Measurements from ENCODE around the gene NOL4.

The NOL4 gene

DNA sequence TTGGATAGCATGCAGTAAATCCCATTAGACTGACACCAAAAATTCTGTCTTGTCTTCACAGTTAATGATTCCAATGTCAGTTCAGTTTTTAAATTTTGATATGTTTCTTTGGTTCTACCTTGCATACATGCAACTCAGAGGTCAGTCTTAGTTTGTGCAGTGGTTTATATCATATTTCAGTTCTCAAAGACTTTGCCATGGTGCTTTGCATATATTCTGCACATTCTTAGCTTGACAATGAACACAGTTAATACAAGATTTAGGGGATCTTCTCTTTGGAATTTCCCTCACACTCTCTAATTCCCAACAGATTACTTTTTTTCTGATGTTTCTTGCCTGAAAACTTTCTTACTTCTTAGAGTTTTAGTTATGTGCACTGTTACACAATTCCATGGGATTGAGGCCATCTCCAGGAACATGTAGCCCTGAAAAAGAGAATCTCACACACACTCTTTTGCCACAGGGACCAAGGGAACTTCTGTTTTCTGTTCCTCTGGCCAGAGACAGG lies 17.3 kb downstream of the NOL4 start:
- no peak overlapping the region for H3K18ac ChIP-seq (ENCODE audit: low read length)
- H2AFZ ChIP-seq (ENCODE audit: low read length) = no peak overlapping the region
- no peak for DNase-seq (ENCODE audit: low spot score)
- H3K36me3 ChIP-seq (replicated peaks in 1 of 2; ENCODE audit: control insufficient read depth in 2 of 2, insufficient read depth in 2 of 2, low read length in 2 of 2) = no peaks in the 10 kb centered on the region
- H2BK12ac ChIP-seq (ENCODE audit: low read length) = no peak overlapping the region
- no peak overlapping the region for H2BK120ac ChIP-seq (ENCODE audit: low read depth, low read length)
- H4K8ac ChIP-seq (ENCODE audit: low read depth, low read length) = no peak overlapping the region
- H3K14ac ChIP-seq (ENCODE audit: low read length) = no peak overlapping the region
- H3K4ac ChIP-seq (ENCODE audit: low read length) = no peak overlapping the region
- H3K9me3 ChIP-seq (replicated peaks in 1 of 2; ENCODE audit: control insufficient read depth in 2 of 2, insufficient read depth in 1 of 2, low read depth in 1 of 2, low read length in 2 of 2) = no peaks in the 10 kb centered on the region
- H3K4me2 ChIP-seq (ENCODE audit: insufficient read depth, low read length, poor library complexity, severe bottlenecking) = no peak overlapping the region
- H3K27ac ChIP-seq (replicated peaks; ENCODE audit: low read length) = no peak overlapping the region
- H2BK5ac ChIP-seq (ENCODE audit: low read length) = no peak overlapping the region
- H3K9ac ChIP-seq (ENCODE audit: low read depth, low read length, poor library complexity) = no peak overlapping the region
- H3K27me3 ChIP-seq (ENCODE audit: control insufficient read depth in 3 of 3, insufficient read depth in 3 of 3, low read depth in 1 of 3, low read length in 3 of 3) = no peaks in the 10 kb centered on the region
- H2AK5ac ChIP-seq (ENCODE audit: low read depth, low read length) = no peak overlapping the region
- no peak overlapping the region for H4K91ac ChIP-seq (ENCODE audit: low read depth, low read length, poor library complexity)
- no peaks in the 10 kb centered on the region for H3K79me1 ChIP-seq (ENCODE audit: low read depth, low read length)
- no peak overlapping the region for H3K4me3 ChIP-seq (ENCODE audit: low read length in 2 of 2)
- no peak overlapping the region for H3K23ac ChIP-seq (ENCODE audit: low read depth, low read length, poor library complexity)
- peaks cover 1 to 7% of the 10 kb centered on the region in 2 donors for H3K4me1 ChIP-seq (ENCODE audit: control insufficient read depth in 2 of 2, insufficient read depth in 1 of 2, low read depth in 1 of 2, low read length in 2 of 2)
- no peak overlapping the region for H2BK15ac ChIP-seq (ENCODE audit: low read length)

DNA sequence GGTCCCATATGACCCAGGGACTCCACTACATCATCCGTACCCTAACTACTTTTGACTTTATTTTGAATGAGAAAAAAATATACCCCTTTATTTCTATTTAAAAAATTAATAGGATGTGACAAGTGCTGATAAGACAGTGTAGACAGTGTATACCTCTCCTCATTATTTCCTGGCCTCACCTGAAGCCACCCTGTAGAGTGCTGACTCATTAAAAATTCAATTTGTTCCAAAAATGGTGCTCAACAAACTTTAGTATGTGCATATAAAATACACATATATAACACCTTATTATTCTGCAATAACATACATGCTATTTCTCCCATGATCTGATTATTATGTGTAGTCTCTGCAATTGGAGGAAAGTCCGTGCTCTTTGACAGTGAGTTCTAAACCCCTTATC lies 20.8 kb downstream of the NOL4 start:
- no peak overlapping the region for H3K9ac ChIP-seq (ENCODE audit: low read depth, low read length, poor library complexity)
- no peaks in the 10 kb centered on the region for H3K9me3 ChIP-seq (replicated peaks in 1 of 2; ENCODE audit: control insufficient read depth in 2 of 2, insufficient read depth in 1 of 2, low read depth in 1 of 2, low read length in 2 of 2)
- H2AK5ac ChIP-seq (ENCODE audit: low read depth, low read length) = no peak overlapping the region
- no peak overlapping the region for H2BK12ac ChIP-seq (ENCODE audit: low read length)
- H3K14ac ChIP-seq (ENCODE audit: low read length) = no peak overlapping the region
- H3K18ac ChIP-seq (ENCODE audit: low read length) = no peak overlapping the region
- H3K4me3 ChIP-seq (ENCODE audit: low read length in 2 of 2) = no peak overlapping the region
- H3K4ac ChIP-seq (ENCODE audit: low read length) = no peak overlapping the region
- H3K4me2 ChIP-seq (ENCODE audit: insufficient read depth, low read length, poor library complexity, severe bottlenecking) = no peak overlapping the region
- no peak for DNase-seq (ENCODE audit: low spot score)
- H3K27me3 ChIP-seq (ENCODE audit: control insufficient read depth in 3 of 3, insufficient read depth in 3 of 3, low read depth in 1 of 3, low read length in 3 of 3) = no peaks in the 10 kb centered on the region
- H3K36me3 ChIP-seq (replicated peaks in 1 of 2; ENCODE audit: control insufficient read depth in 2 of 2, insufficient read depth in 2 of 2, low read length in 2 of 2) = no peaks in the 10 kb centered on the region
- H3K23ac ChIP-seq (ENCODE audit: low read depth, low read length, poor library complexity) = no peak overlapping the region
- H3K4me1 ChIP-seq (ENCODE audit: control insufficient read depth in 2 of 2, insufficient read depth in 1 of 2, low read depth in 1 of 2, low read length in 2 of 2) = peaks cover 1 to 7% of the 10 kb centered on the region in 2 donors
- WGBS, 2 donors (ENCODE audit: extremely low coverage in 2 of 2, insufficient read length in 2 of 2, insufficient replicate concordance in 1 of 2) = no CpG with 5 or more reads among the region's 2 CpGs
- H4K91ac ChIP-seq (ENCODE audit: low read depth, low read length, poor library complexity) = no peak overlapping the region
- no peaks in the 10 kb centered on the region for H3K79me1 ChIP-seq (ENCODE audit: low read depth, low read length)
- no peak overlapping the region for H2BK5ac ChIP-seq (ENCODE audit: low read length)
- H2BK15ac ChIP-seq (ENCODE audit: low read length) = no peak overlapping the region
- H4K8ac ChIP-seq (ENCODE audit: low read depth, low read length) = no peak overlapping the region
- no peak overlapping the region for H2AFZ ChIP-seq (ENCODE audit: low read length)
- H2BK120ac ChIP-seq (ENCODE audit: low read depth, low read length) = no peak overlapping the region
- H3K27ac ChIP-seq (replicated peaks; ENCODE audit: low read length) = no peak overlapping the region

DNA sequence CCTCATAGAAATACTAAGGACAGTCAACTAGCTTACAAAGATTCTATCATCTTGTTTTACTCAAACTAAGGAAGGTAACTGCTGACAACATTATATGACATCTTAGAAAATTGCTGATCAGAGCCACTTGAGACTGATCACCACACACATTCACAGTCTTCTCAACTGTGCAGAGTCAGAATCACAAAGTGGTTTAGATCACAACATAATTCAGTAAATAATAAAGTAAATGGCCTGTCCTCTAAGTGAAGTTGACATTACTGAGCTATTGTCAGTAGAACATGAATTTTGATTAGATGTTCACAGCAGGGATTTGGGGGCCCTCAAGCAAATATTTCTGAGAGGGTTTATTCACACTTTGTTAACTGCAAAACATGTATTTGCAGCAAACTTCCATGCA lies 28.5 kb downstream of the NOL4 start:
- H3K9me3 ChIP-seq (replicated peaks in 1 of 2; ENCODE audit: control insufficient read depth in 2 of 2, insufficient read depth in 1 of 2, low read depth in 1 of 2, low read length in 2 of 2) = no peaks in the 10 kb centered on the region
- H3K4me2 ChIP-seq (ENCODE audit: insufficient read depth, low read length, poor library complexity, severe bottlenecking) = no peak overlapping the region
- DNase-seq (ENCODE audit: low spot score) = no peak
- H2BK15ac ChIP-seq (ENCODE audit: low read length) = no peak overlapping the region
- H3K14ac ChIP-seq (ENCODE audit: low read length) = no peak overlapping the region
- no peak overlapping the region for H2AFZ ChIP-seq (ENCODE audit: low read length)
- no peak overlapping the region for H3K18ac ChIP-seq (ENCODE audit: low read length)
- no peak overlapping the region for H3K27ac ChIP-seq (replicated peaks; ENCODE audit: low read length)
- no peaks in the 10 kb centered on the region for H3K4me1 ChIP-seq (ENCODE audit: control insufficient read depth in 2 of 2, insufficient read depth in 1 of 2, low read depth in 1 of 2, low read length in 2 of 2)
- H3K23ac ChIP-seq (ENCODE audit: low read depth, low read length, poor library complexity) = no peak overlapping the region
- no peaks in the 10 kb centered on the region for H3K27me3 ChIP-seq (ENCODE audit: control insufficient read depth in 3 of 3, insufficient read depth in 3 of 3, low read depth in 1 of 3, low read length in 3 of 3)
- no peak overlapping the region for H4K8ac ChIP-seq (ENCODE audit: low read depth, low read length)
- H3K79me1 ChIP-seq (ENCODE audit: low read depth, low read length) = no peaks in the 10 kb centered on the region
- H2BK12ac ChIP-seq (ENCODE audit: low read length) = no peak overlapping the region
- no peak overlapping the region for H2BK120ac ChIP-seq (ENCODE audit: low read depth, low read length)
- no peak overlapping the region for H3K9ac ChIP-seq (ENCODE audit: low read depth, low read length, poor library complexity)
- H2AK5ac ChIP-seq (ENCODE audit: low read depth, low read length) = no peak overlapping the region
- no peak overlapping the region for H3K4ac ChIP-seq (ENCODE audit: low read length)
- no peak overlapping the region for H4K91ac ChIP-seq (ENCODE audit: low read depth, low read length, poor library complexity)
- H3K36me3 ChIP-seq (replicated peaks in 1 of 2; ENCODE audit: control insufficient read depth in 2 of 2, insufficient read depth in 2 of 2, low read length in 2 of 2) = no peaks in the 10 kb centered on the region
- H2BK5ac ChIP-seq (ENCODE audit: low read length) = no peak overlapping the region
- H3K4me3 ChIP-seq (ENCODE audit: low read length in 2 of 2) = no peak overlapping the region

DNA sequence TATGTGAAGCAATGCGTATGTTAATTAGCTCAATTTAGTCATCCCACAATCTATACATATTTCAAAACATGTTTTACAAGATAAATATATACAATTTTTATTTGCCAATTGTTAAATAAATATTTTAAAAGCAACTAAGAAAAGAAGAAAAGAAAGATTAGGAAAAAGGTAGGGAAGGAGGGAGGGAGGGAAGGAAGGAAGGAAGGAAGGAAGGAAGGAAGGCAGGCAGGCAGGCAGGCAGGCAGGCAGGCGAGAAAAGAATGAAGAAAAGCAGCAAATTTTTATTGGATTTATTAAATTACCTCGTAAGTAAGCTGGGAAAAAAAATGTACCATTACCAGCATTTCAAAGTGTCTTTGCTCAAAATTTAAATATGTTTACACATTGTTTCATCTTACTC lies 30.5 kb downstream of the NOL4 start:
- no peak overlapping the region for H2BK120ac ChIP-seq (ENCODE audit: low read depth, low read length)
- H2BK5ac ChIP-seq (ENCODE audit: low read length) = no peak overlapping the region
- WGBS, 2 donors (ENCODE audit: extremely low coverage in 2 of 2, insufficient read length in 2 of 2, insufficient replicate concordance in 1 of 2) = no CpG with 5 or more reads among the region's 3 CpGs
- H4K8ac ChIP-seq (ENCODE audit: low read depth, low read length) = no peak overlapping the region
- H3K23ac ChIP-seq (ENCODE audit: low read depth, low read length, poor library complexity) = no peak overlapping the region
- no peaks in the 10 kb centered on the region for H3K9me3 ChIP-seq (replicated peaks in 1 of 2; ENCODE audit: control insufficient read depth in 2 of 2, insufficient read depth in 1 of 2, low read depth in 1 of 2, low read length in 2 of 2)
- no peak overlapping the region for H2AK5ac ChIP-seq (ENCODE audit: low read depth, low read length)
- H3K36me3 ChIP-seq (replicated peaks in 1 of 2; ENCODE audit: control insufficient read depth in 2 of 2, insufficient read depth in 2 of 2, low read length in 2 of 2) = no peaks in the 10 kb centered on the region
- no peak overlapping the region for H3K4me2 ChIP-seq (ENCODE audit: insufficient read depth, low read length, poor library complexity, severe bottlenecking)
- no peak overlapping the region for H3K18ac ChIP-seq (ENCODE audit: low read length)
- no peaks in the 10 kb centered on the region for H3K4me1 ChIP-seq (ENCODE audit: control insufficient read depth in 2 of 2, insufficient read depth in 1 of 2, low read depth in 1 of 2, low read length in 2 of 2)
- H2AFZ ChIP-seq (ENCODE audit: low read length) = no peak overlapping the region
- no peaks in the 10 kb centered on the region for H3K27me3 ChIP-seq (ENCODE audit: control insufficient read depth in 3 of 3, insufficient read depth in 3 of 3, low read depth in 1 of 3, low read length in 3 of 3)
- H2BK15ac ChIP-seq (ENCODE audit: low read length) = no peak overlapping the region
- H3K27ac ChIP-seq (replicated peaks; ENCODE audit: low read length) = no peak overlapping the region
- no peak overlapping the region for H3K4me3 ChIP-seq (ENCODE audit: low read length in 2 of 2)
- DNase-seq (ENCODE audit: low spot score) = no peak
- no peak overlapping the region for H4K91ac ChIP-seq (ENCODE audit: low read depth, low read length, poor library complexity)
- no peak overlapping the region for H3K4ac ChIP-seq (ENCODE audit: low read length)
- no peak overlapping the region for H2BK12ac ChIP-seq (ENCODE audit: low read length)
- no peak overlapping the region for H3K9ac ChIP-seq (ENCODE audit: low read depth, low read length, poor library complexity)
- no peaks in the 10 kb centered on the region for H3K79me1 ChIP-seq (ENCODE audit: low read depth, low read length)
- H3K14ac ChIP-seq (ENCODE audit: low read length) = no peak overlapping the region

Measured in neuronal stem cell (in vitro differentiated cells).